ENCODE measurements around the gene CRYGA. TPM values are rescaled to one million over a fixed set of nuclear protein-coding genes. Genes with fewer than 3 reads are reported as not detected.

CRYGA gene
- polyA plus RNA-seq, 1 of the 3 experiments (the other 2 are of a cell fraction): not detected

DNA sequence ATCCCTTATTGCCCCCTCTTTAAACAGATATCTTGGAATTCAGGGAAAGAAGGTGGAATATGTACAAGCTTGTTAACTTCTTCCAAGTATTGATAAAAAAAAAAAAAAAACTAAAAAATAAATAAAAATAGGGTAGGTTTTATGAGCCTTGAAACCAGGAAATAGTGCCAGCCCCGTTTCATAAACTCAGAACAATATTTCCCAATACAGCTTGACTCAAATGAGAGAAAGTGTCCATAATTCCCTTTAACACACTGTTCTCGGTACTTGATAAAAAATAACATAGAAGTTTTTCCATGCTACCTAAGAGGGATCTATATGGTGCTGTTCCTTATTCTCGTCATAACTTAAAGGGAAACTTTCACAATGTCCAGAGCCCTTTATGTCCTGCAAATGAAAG lies 44.4 kb upstream of the CRYGA start (continued):
- TF ChIP-seq FOXJ3 (CRISPR knock-in tag; IDR thresholded peaks at IDR 0.05) (no peak), NRF1 (IDR thresholded peaks at IDR 0.05; ENCODE audit: low read depth, low read length) (no peak), RAD21 (IDR thresholded peaks at IDR 0.05; ENCODE audit: low read length) (no peak), NFIC (IDR thresholded peaks at IDR 0.05; ENCODE audit: borderline replicate concordance) (no peak)
- TF ChIP-seq, protein P1, sequence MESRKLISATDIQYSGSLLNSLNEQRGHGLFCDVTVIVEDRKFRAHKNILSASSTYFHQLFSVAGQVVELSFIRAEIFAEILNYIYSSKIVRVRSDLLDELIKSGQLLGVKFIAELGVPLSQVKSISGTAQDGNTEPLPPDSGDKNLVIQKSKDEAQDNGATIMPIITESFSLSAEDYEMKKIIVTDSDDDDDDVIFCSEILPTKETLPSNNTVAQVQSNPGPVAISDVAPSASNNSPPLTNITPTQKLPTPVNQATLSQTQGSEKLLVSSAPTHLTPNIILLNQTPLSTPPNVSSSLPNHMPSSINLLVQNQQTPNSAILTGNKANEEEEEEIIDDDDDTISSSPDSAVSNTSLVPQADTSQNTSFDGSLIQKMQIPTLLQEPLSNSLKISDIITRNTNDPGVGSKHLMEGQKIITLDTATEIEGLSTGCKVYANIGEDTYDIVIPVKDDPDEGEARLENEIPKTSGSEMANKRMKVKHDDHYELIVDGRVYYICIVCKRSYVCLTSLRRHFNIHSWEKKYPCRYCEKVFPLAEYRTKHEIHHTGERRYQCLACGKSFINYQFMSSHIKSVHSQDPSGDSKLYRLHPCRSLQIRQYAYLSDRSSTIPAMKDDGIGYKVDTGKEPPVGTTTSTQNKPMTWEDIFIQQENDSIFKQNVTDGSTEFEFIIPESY (IDR thresholded peaks at IDR 0.05; ENCODE audit: borderline replicate concordance, low read depth): no peak

DNA sequence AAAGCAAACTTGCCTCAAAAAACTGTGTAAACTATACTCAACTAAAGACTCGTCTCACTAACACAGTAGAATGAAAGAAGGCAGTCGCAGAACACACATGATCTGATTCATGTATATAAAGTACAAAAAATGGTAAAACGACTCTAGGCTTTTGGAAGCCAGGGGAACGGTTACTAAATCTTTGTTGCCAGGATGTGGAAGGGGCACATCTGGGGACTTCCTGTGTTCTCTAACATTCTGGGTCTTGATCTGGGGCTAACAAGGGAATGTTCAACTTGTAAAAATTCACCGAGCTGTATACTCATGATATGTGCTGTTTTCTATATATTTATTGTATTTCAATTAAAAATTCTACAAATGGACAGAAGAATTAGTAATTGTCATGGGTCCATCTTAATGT lies 40.8 kb upstream of the CRYGA start:
- no peak overlapping the region for H2AFZ ChIP-seq (ENCODE audit: low read depth)
- WGBS (ENCODE audit: low lambda C conversion rate): 73% methylated on average over 5 of the region's 5 CpGs
- H3K9me3 ChIP-seq: no peaks in the 10 kb centered on the region
- no peak for DNase-seq
- no peaks in the 10 kb centered on the region for H4K20me1 ChIP-seq (ENCODE audit: insufficient read depth)
- no peaks in the 10 kb centered on the region for H3K36me3 ChIP-seq (replicated peaks in 1 of 2; ENCODE audit: control insufficient read depth in 1 of 2, insufficient read depth in 2 of 2, low read length in 1 of 2)
- no peaks in the 10 kb centered on the region; the same call in 1 of the 2 replicates for H3K27me3 ChIP-seq (ENCODE audit: insufficient read depth)
- ChIA-PET POLR2A (no interaction called here), CTCF (interaction anchor here (1.0 kb wide), 1 partner anchor 62 kb away, joined by 3 read pairs; no protein-coding TSS in a partner anchor)
- no peak overlapping the region for H3K4me3 ChIP-seq (ENCODE audit: low read depth in 2 of 2, low read length in 1 of 2)
- H3F3A ChIP-seq (replicated peaks; ENCODE audit: insufficient read depth): no peaks in the 10 kb centered on the region
- no peak overlapping the region for H3K9ac ChIP-seq
- H3K4me2 ChIP-seq: no peak overlapping the region
- TF ChIP-seq FOXJ3 (CRISPR knock-in tag; IDR thresholded peaks at IDR 0.05): no peak
- no peak for TF ChIP-seq TCF12 (IDR thresholded peaks at IDR 0.05)
- no peak for TF ChIP-seq NFIC (IDR thresholded peaks at IDR 0.05; ENCODE audit: borderline replicate concordance)
- TF ChIP-seq, protein P2, sequence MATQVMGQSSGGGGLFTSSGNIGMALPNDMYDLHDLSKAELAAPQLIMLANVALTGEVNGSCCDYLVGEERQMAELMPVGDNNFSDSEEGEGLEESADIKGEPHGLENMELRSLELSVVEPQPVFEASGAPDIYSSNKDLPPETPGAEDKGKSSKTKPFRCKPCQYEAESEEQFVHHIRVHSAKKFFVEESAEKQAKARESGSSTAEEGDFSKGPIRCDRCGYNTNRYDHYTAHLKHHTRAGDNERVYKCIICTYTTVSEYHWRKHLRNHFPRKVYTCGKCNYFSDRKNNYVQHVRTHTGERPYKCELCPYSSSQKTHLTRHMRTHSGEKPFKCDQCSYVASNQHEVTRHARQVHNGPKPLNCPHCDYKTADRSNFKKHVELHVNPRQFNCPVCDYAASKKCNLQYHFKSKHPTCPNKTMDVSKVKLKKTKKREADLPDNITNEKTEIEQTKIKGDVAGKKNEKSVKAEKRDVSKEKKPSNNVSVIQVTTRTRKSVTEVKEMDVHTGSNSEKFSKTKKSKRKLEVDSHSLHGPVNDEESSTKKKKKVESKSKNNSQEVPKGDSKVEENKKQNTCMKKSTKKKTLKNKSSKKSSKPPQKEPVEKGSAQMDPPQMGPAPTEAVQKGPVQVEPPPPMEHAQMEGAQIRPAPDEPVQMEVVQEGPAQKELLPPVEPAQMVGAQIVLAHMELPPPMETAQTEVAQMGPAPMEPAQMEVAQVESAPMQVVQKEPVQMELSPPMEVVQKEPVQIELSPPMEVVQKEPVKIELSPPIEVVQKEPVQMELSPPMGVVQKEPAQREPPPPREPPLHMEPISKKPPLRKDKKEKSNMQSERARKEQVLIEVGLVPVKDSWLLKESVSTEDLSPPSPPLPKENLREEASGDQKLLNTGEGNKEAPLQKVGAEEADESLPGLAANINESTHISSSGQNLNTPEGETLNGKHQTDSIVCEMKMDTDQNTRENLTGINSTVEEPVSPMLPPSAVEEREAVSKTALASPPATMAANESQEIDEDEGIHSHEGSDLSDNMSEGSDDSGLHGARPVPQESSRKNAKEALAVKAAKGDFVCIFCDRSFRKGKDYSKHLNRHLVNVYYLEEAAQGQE (IDR thresholded peaks at IDR 0.05; ENCODE audit: low read depth, low read length): no peak
- TF ChIP-seq, protein P3, sequence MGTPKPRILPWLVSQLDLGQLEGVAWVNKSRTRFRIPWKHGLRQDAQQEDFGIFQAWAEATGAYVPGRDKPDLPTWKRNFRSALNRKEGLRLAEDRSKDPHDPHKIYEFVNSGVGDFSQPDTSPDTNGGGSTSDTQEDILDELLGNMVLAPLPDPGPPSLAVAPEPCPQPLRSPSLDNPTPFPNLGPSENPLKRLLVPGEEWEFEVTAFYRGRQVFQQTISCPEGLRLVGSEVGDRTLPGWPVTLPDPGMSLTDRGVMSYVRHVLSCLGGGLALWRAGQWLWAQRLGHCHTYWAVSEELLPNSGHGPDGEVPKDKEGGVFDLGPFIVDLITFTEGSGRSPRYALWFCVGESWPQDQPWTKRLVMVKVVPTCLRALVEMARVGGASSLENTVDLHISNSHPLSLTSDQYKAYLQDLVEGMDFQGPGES (IDR thresholded peaks at IDR 0.05; ENCODE audit: low read depth, low read length): no peak
- TF ChIP-seq YY1 (IDR thresholded peaks at IDR 0.05; ENCODE audit: low read depth): no peak
- no peak for TF ChIP-seq FOXM1 (IDR thresholded peaks at IDR 0.05; ENCODE audit: low read depth)
- no peak for TF ChIP-seq RFX5 (IDR thresholded peaks at IDR 0.05; ENCODE audit: low read length)
- TF ChIP-seq, protein P4, sequence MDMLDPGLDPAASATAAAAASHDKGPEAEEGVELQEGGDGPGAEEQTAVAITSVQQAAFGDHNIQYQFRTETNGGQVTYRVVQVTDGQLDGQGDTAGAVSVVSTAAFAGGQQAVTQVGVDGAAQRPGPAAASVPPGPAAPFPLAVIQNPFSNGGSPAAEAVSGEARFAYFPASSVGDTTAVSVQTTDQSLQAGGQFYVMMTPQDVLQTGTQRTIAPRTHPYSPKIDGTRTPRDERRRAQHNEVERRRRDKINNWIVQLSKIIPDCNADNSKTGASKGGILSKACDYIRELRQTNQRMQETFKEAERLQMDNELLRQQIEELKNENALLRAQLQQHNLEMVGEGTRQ (IDR thresholded peaks at IDR 0.05; ENCODE audit: borderline replicate concordance, low read depth, low read length): no peak
- no peak for TF ChIP-seq GABPA (IDR thresholded peaks at IDR 0.05; ENCODE audit: low read depth)
- TF ChIP-seq SIN3A (IDR thresholded peaks at IDR 0.05; ENCODE audit: borderline replicate concordance, low read depth, low read length): no peak
- TF ChIP-seq GATA2 (CRISPR knock-in tag; IDR thresholded peaks at IDR 0.05): no peak
- no peak overlapping the region for H3K27ac ChIP-seq (ENCODE audit: low read depth in 2 of 2, low read length in 1 of 2)
- no peaks in the 10 kb centered on the region for H3K9me2 ChIP-seq
- H3K4me1 ChIP-seq (ENCODE audit: control insufficient read depth in 1 of 2, insufficient read depth in 2 of 2, low read depth in 1 of 2, low read length in 1 of 2): no peaks in the 10 kb centered on the region
- no peaks in the 10 kb centered on the region for H3K79me2 ChIP-seq (ENCODE audit: insufficient read depth)
